ENCODE data around the gene ORM2.
"Not testable (repeated sequence)": the region's sequence is repeated elsewhere in the genome, so short reads cannot be mapped to it uniquely, and the experiment has no call there.

ORM2 gene

GRCh38 chr9:114329625-114330022 is at the start of gene ORM2:
ORM2 (plus strand) TSS chr9:114329869; CDS start chr9:114329905, 36 bp downstream.
- not testable (repeated sequence) for DNase-seq (ENCODE audit: low spot score)

- DNase-seq (ENCODE audit: low spot score), result peak; percentile 47
Observed at GRCh38 chr9:114280636-114281472, 48.8 kb upstream of the ORM2 start.

- no peak for DNase-seq (ENCODE audit: low spot score)
Observed at GRCh38 chr9:114281473-114282103, 48.1 kb upstream of the ORM2 start.

GRCh38 chr9:114282104-114282485 is 47.6 kb upstream of the ORM2 start:
- DNase-seq (ENCODE audit: low spot score), result no peak

- no peak for DNase-seq (ENCODE audit: low spot score)
Observed at GRCh38 chr9:114282507-114282906, 47.2 kb upstream of the ORM2 start.

GRCh38 chr9:114282926-114283325 is 46.7 kb upstream of the ORM2 start:
- no peak for DNase-seq (ENCODE audit: low spot score)

GRCh38 chr9:114283551-114284111 is 46.0 kb upstream of the ORM2 start:
- no peak for DNase-seq (ENCODE audit: low spot score)

- no peak for DNase-seq (ENCODE audit: low spot score)
Observed at GRCh38 chr9:114284316-114285060, 45.2 kb upstream of the ORM2 start.

GRCh38 chr9:114285166-114285867 is 44.4 kb upstream of the ORM2 start:
- DNase-seq (ENCODE audit: low spot score), result peak; percentile 63

GRCh38 chr9:114286146-114286679 is 43.5 kb upstream of the ORM2 start:
- no peak for DNase-seq (ENCODE audit: low spot score)

GRCh38 chr9:114287001-114287762 is 42.5 kb upstream of the ORM2 start:
- DNase-seq (ENCODE audit: low spot score), result no peak

- no peak for DNase-seq (ENCODE audit: low spot score)
Observed at GRCh38 chr9:114287763-114288192, 41.9 kb upstream of the ORM2 start.

GRCh38 chr9:114288193-114289091 is 41.2 kb upstream of the ORM2 start:
- peak; percentile 25 for DNase-seq (ENCODE audit: low spot score)

- DNase-seq (ENCODE audit: low spot score), result no peak
Observed at GRCh38 chr9:114289106-114289505, 40.6 kb upstream of the ORM2 start.

- DNase-seq (ENCODE audit: low spot score), result no peak
Observed at GRCh38 chr9:114289571-114290481, 39.8 kb upstream of the ORM2 start.

- DNase-seq (ENCODE audit: low spot score), result no peak
Observed at GRCh38 chr9:114290561-114290986, 39.1 kb upstream of the ORM2 start.

- DNase-seq (ENCODE audit: low spot score), result peak; percentile 61
Observed at GRCh38 chr9:114291064-114291474, 38.6 kb upstream of the ORM2 start.

- no peak for DNase-seq (ENCODE audit: low spot score)
Observed at GRCh38 chr9:114291886-114292590, 37.6 kb upstream of the ORM2 start.
